GM18907 (cell line): ENCODE measurements around the gene ZFPM1.

ENCODE experiments used
- ATAC-seq: cut with Tn5 transposase; IDR thresholded peaks from one replicate; pipeline ENCODE4 v1.9.1; 2021; ENCODE audit warnings: mild to moderate bottlenecking, moderate library complexity; ENCODE audit not compliant: unreplicated experiment

The ZFPM1 gene

GRCh38 chr16:88525663-88525990, 72.5 kb downstream of the ZFPM1 start:
- no peak for ATAC-seq

GRCh38 chr16:88526008-88526905, 73.2 kb downstream of the ZFPM1 start:
- no peak for ATAC-seq

- ATAC-seq: no peak
Observed at GRCh38 chr16:88526906-88527185, 73.8 kb downstream of the ZFPM1 start.

GRCh38 chr16:88527186-88527936, 74.3 kb downstream of the ZFPM1 start:
- ATAC-seq: no peak

GRCh38 chr16:88527937-88528743, 75.1 kb downstream of the ZFPM1 start:
- ATAC-seq: no peak

GRCh38 chr16:88528902-88529318, 75.8 kb downstream of the ZFPM1 start:
- no peak for ATAC-seq

GRCh38 chr16:88529596-88529995, 76.5 kb downstream of the ZFPM1 start:
- no peak for ATAC-seq

GRCh38 chr16:88530051-88530857, 77.2 kb downstream of the ZFPM1 start:
- no peak for ATAC-seq

- ATAC-seq: no peak
Observed at GRCh38 chr16:88530858-88531203, 77.8 kb downstream of the ZFPM1 start.

GRCh38 chr16:88531346-88531745, 78.3 kb downstream of the ZFPM1 start:
- no peak for ATAC-seq

GRCh38 chr16:88531931-88532433, 78.9 kb downstream of the ZFPM1 start:
- ATAC-seq: no peak

- no peak for ATAC-seq
Observed at GRCh38 chr16:88532434-88533241, 79.6 kb downstream of the ZFPM1 start.

- no peak for ATAC-seq
Observed at GRCh38 chr16:88533381-88533917, 80.4 kb downstream of the ZFPM1 start.

- peak; percentile 60 for ATAC-seq
Observed at GRCh38 chr16:88533932-88534637, 81.0 kb downstream of the ZFPM1 start.

- ATAC-seq: peak; percentile 17
Observed at GRCh38 chr16:88534638-88535190, 81.6 kb downstream of the ZFPM1 start.

GRCh38 chr16:88535191-88535856, 82.2 kb downstream of the ZFPM1 start:
- no peak for ATAC-seq

GRCh38 chr16:88535857-88536222, 82.8 kb downstream of the ZFPM1 start:
- no peak for ATAC-seq

GRCh38 chr16:88536510-88536909, 83.4 kb downstream of the ZFPM1 start:
- ATAC-seq: no peak
